HG03103 (cell line): ENCODE data around the gene TXNRD3.
A peak's percentile ranks its signal among the peaks of the same experiment; 100 is the strongest.

Experiments
- ATAC-seq: cut with Tn5 transposase; IDR thresholded peaks from one replicate; pipeline ENCODE4 v1.9.1; 2021; ENCODE audit warnings: low read depth; ENCODE audit not compliant: unreplicated experiment

TXNRD3 gene

DNA sequence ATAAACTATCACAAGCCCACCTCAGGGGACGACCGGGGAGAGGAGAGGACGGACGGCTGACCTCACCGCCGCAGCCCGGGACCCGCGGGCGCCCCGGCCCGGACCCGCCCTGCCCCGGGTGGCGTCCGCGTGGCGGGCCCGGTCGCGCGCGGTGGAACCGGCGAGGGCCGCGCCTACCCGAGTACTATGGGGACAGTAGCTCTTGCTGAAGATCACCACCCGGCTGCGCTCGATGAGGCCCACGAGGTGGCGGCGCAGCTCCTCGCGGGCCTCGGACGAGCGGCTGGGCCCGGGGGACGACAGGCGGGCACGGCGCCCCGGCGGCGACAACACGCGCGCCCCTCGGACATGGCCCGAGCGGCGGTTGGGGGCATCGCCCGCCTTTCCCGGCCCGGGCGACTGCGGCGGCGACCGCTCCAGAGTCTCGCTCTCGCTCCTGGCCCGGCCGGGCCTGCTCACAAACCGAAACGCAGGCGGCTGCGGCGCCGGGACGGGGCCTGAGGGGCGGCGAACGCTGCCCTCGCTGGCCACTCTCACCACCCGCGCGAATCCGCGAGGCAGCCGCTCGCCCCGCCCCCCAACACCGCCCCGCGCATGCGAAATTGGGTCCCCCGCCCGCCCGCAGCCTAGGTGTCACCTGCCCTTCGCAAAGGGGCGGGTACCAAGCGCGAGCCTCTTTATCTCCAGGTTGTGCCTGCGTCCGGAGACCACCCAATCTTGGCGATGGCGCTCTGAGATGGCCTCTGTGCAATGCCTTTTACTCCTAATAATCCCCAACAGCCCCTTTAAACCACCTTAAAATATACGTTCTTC, at the start of gene TXNRD3:
Gene TXNRD3, minus strand, starts transcription at position 554 of the 813 bp plus-strand sequence.
- no peak for ATAC-seq

DNA sequence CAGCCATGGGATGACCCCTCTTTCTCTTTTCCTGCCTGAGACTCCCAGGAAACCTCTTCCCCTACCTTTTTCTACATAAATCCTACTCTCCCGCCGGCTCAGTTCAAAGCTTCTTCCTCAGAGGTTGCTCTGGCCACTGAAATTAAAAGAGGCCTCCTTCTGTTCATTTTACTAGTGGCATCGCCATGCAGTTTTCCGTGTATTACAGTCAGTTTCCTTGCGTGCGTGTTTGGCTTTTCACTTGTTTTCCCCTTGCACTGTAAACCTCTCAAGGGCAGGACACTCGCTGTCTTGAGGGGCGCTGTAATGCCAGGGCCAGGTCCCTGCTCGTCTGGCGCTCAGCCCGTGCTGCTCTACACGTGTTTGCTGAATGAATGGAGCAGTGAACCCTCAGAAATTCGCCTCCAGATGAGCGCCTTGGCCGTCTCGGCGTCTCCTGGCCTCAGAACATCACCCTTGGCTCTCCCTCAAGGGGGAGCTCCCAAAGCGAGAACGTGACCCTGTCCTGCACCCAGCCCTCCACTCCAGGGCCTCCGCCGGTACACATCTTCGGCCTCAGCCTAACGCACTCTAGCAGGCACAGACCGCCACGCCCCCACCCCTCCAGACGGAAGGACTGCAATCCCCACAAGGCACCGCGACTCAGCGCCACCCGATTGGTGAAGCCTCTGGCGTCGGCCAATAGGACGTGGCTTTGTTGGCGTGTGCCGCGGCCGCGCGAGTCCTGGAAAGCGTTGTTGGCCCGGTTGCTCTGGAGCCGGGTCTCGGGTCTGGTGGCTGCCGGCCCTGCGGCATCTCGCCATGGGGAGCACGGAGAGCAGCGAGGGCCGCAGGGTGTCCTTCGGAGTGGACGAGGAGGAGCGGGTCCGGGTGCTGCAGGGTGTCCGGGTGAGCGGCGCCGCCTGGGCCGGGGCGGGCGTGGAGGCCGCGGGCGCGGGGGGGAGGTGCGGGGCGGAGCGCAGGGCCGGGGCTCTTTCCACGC, 48.9 kb upstream of the TXNRD3 start, which contains the start of gene CHCHD6:
Gene CHCHD6, plus strand, starts transcription at position 729 of the 982 bp plus-strand sequence. Its CDS starts 73 bp downstream, at position 802.
- ATAC-seq, result peak; percentile 89

DNA sequence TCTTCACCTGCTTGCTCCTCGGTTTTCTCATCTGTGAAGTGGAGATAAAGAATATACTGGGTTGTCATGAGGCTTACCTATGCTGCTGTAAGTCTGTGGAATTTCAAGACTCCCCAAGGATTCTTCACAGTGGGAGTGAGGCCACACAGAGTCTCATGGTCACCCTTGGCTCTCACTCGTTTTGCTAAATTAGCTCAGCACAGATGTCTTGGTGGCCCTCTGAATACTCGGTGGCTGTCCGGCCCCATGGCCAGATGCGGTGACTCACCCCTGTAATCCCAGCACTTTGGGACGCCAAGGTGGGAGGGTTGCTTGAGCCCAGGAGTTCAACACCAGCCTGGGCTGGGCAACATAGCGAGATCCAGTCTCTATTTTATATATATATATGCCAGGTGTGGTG, 44.1 kb upstream of the TXNRD3 start:
- ATAC-seq, result no peak

DNA sequence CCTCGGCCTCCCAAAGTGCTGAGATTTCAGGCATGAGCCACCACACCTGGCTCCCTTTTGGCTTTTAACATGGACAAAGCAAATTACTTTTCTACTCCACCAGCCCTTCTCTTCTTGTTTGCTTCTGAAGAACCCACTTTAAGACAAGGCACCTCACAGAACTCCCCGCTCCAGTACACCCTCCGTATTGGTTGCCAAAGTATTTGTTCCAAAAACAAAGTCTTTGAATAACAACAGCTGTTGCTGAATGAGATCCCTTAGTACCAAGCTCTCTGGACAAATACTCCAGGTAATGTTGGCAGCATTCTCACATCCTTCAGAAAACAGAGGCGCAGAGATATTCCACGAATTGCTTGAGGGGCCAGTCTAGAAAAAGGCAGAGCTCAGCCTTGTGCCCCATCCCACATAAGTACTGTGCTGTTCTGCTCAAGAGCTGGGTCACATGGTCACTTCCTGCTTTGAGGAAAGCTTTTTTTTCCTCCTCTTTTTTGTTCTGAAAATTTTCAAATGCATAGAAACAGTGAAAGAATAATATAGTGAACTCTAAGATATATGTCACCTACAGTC, 41.9 kb upstream of the TXNRD3 start:
- ATAC-seq, result no peak

DNA sequence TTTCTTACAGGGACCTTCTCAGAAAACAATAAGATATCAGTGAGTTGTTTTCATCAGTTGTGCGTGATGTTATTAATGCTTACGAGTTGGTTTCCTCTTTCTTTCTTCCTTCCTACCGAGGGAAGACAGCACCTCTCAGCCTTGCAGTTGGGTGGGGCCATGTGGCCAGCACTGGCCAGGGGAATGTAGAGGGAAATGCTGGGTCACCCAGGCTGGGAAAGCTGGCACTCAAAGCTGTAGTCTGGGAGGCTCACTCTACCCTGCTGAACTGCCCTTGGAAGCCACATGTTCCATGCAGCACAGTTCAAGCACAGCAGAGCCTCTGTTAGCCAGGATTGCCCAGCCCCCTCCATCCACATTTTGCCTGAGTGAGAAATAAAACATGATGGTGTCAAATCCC, 39.0 kb upstream of the TXNRD3 start:
- no peak for ATAC-seq

DNA sequence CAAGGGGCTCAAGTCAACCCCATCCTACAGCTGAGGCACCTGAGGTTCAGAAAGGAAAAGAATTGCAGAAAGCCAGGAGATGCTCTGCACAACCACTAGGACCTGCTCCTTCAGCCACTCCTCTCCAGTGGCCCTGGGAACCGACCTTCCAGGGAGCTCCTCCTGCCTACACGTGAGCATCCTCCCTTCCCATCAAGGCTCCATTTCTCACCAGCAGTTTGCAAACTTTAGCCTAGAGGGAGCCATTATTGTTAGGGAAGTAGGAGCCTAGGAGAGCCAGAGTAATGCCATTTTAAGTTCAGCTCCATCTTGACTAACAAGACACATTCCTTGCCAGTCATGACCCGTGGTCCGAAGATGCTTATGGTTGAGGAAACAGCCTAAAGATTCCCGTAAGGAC, 37.9 kb upstream of the TXNRD3 start:
- no peak for ATAC-seq

DNA sequence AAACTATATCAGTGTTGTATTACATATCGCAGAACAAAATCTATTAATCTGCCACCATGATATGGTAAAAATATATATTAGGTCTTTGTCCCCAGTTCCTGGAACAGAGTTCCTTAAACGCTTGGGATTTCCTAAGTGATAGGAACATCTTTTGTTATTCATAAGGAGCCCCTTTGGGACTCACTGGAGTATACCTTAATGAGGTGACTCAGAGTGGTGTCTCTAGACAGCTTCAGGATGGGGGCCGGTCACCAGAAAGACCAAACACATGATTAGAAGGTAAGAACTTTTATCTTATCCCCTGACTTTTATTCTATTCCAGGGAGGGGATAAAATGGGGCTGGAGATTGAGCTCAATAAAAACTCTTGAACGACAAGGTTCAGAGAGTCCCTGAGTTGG, 36.8 kb upstream of the TXNRD3 start:
- ATAC-seq, result no peak

DNA sequence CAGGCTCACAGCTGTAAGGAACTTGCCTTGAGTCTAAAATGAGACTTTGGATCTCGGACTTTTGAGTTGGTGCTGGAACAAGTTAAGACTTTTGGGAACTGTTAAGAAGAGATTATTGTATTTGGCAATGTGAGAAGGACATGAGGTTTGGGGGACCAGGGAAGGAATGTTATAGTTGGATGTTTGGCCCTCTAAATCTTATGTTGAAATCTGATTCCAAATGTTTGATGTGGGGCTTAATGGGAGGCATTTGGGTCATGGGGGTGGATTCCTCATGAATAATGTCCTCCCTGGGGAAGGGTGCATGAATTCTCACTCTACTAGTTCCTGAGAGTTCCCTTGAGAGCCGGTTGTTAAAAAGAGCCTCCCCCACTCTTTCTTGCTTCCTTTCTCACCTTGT, 30.6 kb upstream of the TXNRD3 start:
- ATAC-seq, result no peak

DNA sequence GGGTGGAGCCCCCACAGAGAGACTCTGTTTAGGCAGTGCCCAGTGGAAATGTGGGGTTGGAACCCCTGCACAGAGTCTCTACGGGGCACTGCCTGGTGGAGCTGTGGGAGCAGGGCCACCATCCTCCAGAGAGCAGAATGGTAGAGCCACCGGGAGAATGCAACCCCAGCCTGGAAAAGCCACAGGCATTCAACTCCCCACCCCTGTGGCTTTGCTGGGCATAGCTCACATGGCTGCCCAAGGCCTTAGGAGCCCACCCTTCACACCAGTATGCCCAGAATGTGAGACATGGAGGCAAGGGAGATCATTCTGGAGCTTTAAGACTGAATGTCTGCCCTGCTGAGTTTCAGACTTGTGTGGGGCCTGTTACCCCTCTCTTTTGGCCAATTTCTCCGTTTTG, 30.1 kb upstream of the TXNRD3 start:
- ATAC-seq, result no peak

DNA sequence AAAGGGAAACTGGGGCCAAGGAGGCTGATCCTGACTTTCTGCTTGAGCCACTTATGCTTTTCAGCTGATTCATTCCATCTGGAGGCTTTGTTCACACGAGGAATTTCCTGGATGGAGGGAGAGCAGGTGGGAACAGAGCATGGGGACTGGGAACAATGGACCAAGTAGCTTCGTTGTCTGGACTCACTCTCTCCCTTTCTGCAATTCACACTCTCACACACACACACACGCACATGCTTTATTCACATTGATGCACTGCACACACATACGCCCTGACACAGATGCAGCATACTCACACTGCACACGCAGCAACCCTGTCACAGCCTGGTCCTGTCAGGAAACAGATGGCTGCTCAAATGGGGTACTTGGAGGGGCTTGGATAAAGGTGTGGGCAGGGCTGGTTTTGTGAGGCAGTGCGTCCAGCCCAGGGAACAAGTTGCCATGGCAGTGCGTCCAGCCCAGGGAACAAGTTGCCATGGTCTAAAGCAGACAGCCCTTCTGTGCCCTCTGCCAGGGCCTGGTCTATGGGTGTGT, 29.4 kb upstream of the TXNRD3 start:
- no peak for ATAC-seq

DNA sequence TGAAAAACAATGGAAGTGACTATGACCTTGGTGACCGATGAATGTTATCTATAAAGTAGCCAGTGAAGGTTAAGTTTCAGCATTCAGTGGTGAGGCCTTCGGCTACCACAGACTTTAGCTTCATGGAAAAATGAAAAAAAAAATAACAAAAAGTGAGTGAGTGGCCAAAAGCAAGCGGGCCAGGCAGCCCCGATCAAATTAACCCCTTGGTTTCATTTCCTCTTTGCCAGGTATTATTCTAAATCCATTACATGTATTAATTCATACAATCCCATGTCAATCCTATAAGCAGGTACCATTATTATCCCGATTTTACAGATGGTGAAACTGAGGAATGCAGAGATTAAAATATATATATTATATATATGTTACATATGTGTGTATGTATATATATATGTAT, 28.1 kb upstream of the TXNRD3 start:
- no peak for ATAC-seq

DNA sequence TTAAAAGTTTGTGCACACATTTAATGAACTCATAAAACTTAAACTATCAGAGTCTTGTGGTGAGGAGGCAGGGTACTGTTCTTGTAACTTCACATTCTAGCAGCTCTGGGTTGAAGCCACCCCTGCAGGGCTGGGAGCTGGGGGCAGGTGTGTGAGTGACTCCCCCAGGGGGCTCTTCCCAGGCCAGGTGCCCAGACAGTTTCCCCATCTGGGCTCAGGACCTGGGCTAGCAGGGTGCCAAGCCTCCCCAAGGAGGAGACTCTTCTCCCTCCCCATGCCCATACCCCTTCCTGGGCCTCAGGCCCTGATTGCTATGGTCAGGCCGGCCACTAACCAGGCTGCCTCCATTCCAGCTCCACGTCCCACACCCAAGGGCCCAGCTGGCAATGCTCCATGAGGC, 27.1 kb upstream of the TXNRD3 start:
- ATAC-seq, result no peak

DNA sequence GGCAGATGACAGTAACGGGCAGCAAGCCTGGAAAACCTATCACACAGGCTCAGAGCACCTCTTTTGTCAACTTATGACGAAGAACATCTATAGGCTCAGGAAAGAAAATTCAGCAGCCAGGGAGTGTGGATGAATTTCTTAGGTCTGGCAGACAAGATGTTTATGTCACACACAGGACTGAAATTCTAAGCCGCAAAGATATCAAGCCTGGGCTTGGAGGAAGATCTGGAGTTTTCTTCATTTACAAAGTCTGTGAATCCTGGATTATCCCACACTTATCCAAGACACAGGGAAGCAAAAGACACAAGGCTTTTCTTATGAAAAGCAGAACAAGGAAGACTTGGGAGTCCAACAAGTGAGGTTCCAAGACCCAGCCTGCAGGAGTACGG, 25.7 kb upstream of the TXNRD3 start:
- ATAC-seq, result no peak

DNA sequence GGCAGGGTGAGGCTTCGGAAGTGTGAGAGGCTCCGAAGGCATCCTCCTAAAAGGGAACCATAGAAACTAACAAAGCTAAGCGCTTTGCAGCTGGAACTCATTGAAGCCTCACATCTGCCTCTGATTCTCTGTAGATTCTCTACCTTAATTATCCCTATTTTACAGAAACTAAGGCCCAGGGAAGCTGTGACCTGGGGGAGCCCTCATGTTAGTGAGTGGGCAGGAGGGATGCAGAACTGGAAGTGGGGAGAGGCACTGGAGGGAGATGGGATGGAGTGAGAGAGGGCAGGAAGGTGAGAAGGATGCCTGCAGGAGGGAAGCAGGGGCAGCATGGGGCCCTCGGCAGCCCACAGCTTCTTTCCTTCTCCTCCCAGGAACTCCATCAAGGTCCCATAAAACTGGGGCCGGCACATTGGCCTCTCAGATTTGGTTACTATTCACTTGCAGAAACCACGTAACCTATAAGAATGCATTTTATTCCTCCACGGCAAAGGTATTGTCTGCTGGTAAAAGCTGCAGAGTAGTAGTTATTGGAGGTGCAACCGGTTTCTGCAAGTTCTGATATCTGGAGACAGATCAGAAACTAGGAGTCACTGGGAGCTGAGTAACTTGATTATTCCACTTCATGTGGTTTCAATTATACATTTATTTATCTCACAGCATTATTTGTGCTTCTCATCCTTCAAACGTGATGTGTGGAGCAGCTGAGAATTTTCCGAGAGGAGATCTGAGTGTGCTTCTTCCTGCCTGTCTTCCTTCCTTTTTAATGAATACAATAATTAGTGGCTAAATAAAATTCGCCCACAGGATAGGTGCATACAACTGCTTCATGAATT, 25.1 kb upstream of the TXNRD3 start:
- ATAC-seq, result no peak

DNA sequence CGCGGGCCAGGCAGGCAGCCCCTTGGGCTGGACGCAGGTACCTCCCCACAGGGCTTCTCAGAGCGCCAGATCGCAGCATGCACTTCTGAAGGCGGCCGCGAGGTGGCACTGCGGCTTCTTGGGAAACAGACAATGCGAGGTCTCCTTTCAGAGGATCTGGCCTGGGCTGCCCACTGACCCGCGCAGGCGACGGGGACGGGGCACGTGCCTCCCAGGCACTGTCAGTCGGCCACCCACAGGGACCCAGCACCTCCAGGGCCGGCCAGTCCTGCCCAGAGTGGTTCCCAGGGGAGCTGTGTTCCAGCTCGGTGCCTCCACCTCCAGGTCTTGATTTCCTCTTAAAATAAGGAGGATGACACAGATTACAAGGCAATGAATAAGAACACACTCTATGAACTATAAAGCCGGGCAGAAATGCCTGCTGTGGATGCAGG, 24.4 kb upstream of the TXNRD3 start:
- ATAC-seq, result no peak

DNA sequence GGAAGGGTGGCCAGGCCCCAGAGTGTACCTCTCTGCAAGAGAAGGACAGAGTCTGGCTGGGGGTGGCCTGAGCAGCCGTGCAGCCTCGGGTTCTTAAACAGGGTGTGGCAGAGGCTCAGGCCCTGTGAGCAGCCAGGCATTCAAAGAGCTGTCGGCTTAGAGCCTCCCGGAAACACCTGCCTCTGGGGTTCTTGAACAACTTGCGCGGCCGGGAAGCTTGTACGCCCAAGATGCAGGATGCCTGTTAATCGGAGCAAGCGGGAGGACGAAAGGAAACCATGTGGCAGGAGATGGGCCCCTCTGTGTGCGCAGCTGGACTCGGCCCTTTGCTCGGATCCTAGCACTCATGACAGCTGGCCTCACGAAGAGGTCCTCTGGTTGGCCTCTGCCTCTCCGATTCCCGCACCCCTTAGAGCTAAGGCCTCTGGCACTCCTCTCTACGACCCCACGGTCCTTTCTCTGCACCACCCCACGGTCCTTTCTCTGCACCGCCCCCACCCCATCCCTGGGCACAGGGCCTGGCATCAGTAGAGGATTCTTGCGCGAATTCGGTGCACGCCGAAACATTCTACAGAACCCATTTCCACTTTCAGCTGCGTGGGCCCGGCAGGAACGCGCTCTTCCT, 23.9 kb upstream of the TXNRD3 start:
- ATAC-seq, result no peak

DNA sequence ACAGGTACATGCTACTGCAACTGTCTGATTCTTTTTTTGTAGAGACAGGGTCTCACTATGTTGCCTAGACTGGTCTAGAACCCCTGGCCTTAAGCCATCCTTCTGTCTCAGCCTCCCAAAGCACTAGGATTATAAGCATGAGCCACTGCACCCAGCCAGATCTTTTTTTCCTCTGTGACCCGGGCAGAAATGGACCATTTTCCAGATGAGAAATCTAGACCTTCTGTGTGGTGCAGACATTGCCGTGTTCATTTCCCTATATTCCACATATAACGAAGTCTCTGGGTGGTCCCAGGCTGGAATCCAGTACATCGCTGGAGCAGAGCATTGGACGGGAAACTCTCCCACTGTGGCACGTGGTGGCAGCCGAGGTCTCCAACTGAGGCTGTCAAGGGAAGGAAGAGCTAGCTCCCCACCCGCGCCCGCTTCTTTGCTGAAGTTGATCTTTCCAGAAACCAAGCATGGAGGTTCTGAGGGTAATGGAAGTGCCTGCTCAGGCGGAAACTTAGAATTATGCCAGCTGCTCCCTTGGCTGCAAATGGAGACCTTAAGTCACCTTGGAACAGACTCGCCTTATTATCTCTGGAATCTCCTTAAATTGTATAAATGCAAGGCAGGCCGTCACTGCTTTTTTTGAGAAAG, 23.1 kb upstream of the TXNRD3 start:
- ATAC-seq, result no peak

DNA sequence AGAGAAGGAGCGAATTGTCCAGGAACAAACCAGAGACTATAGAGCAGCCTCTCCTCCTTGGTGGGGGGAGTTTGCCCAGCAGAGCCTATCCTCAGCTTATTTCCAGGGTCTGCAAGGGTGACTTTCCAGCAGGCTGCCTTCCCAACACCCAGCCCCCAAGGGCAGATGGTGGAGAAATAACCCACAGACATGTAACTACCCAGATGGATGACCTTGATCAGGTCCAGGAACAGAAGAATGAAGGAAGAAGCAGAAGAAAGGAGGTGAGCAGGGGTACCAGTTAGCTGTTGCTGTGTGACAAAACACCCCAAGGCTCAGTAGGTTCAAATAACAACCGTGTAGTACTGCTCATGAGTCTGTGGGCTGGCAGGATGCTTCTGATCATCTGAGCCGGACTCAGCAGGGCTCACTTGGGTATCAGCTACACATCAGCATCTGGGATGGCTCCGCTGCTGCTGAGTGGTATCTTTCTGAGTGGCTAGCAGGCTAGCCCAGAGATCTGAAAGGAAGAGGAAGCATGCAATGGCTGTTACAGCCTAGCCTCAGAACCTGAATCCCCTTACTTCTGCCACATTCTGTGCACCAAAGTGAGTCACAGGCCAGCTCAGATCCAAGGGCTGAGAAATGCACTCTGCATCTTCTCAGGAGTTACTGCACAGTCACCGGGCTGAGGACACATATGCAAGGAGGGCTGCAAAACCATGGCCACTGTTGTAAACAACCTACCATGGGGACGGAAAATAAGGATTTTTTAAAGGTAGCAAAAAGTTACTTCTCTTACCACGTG, 22.2 kb upstream of the TXNRD3 start:
- no peak for ATAC-seq
